SK-N-SH (cell line): Measurements from ENCODE around the gene ZNF573. TPM values are rescaled to one million over a fixed set of nuclear protein-coding genes. Genes with fewer than 3 reads are reported as not detected.

Experiments
- CTCF ChIA-PET: fragments of 300-600, 350-600 bp; formaldehyde crosslinking; extraction: SDS; loops from one replicate; lab custom pipeline; 2021; lab: Yijun Ruan, JAX
- POLR2A ChIA-PET: fragments of 350-600 bp; sonication (Branson Sonifier 250); formaldehyde crosslinking; extraction: SDS; loops from one replicate; lab custom pipeline; 2020; ENCODE audit warnings: antibody characterized with exemption, inconsistent platforms; lab: Yijun Ruan, JAX
- DNase-seq: peaks from one replicate; pipeline ENCODE4 v3.0.0; 2012
- H2AFZ ChIP-seq: fragments of 200-600 bp; sonication (generic); 2 replicates; pipeline ENCODE4 v1.8.1; 2016; ENCODE audit warnings: antibody characterized with exemption, mild to moderate bottlenecking, low read depth
- H3F3A ChIP-seq: fragments of 200-600 bp; sonication (generic); replicated peaks from 2 replicates; pipeline ENCODE3; 2016; ENCODE audit warnings: antibody characterized with exemption, mild to moderate bottlenecking; ENCODE audit not compliant: insufficient read depth
- H3K27ac ChIP-seq, 2 experiments: fragments of 200-500 bp in 1 of 2; fragments of 200-600 bp in 1 of 2; sonication (Bioruptor generic) in 1 of 2; sonication (generic), shearing (Covaris generic) in 1 of 2; 2 replicates each; pipeline versions ENCODE4 v1.5.1 to v1.6.1; 2014 to 2016; ENCODE audit warnings: low read depth in 2 of 2, inconsistent platforms in 1 of 2, low read length in 1 of 2, mild to moderate bottlenecking in 1 of 2, mixed read lengths in 1 of 2
- H3K27me3 ChIP-seq: fragments of 200-600 bp; sonication (generic), shearing (Covaris generic); 2 replicates; pipeline ENCODE4 v1.6.1; 2016; ENCODE audit warnings: mixed run types; ENCODE audit not compliant: insufficient read depth
- H3K36me3 ChIP-seq, 2 experiments: fragments of 200-500 bp in 1 of 2; fragments of 200-600 bp in 1 of 2; sonication (Bioruptor generic) in 1 of 2; sonication (generic) in 1 of 2; replicated peaks in 1 of 2; 2 replicates each; pipeline versions ENCODE3 to v1.5.1; 2014 to 2016; ENCODE audit warnings: low read length in 1 of 2, mild to moderate bottlenecking in 1 of 2; ENCODE audit not compliant: insufficient read depth in 2 of 2, control insufficient read depth in 1 of 2
- H3K4me1 ChIP-seq, 2 experiments: fragments of 200-500 bp in 1 of 2; fragments of 200-600 bp in 1 of 2; sonication (Bioruptor generic) in 1 of 2; sonication (generic), shearing (Covaris generic) in 1 of 2; 2 replicates each; pipeline versions ENCODE4 v1.5.1 to v1.6.1; 2014 to 2016; ENCODE audit warnings: low read depth in 1 of 2, low read length in 1 of 2, mixed run types in 1 of 2; ENCODE audit not compliant: insufficient read depth in 2 of 2, control insufficient read depth in 1 of 2
- H3K4me2 ChIP-seq: fragments of 200-600 bp; sonication (generic), shearing (Covaris generic); 2 replicates; pipeline ENCODE4 v1.6.1; 2017; ENCODE audit warnings: mixed run types
- H3K4me3 ChIP-seq, 2 experiments: fragments of 200-500 bp in 1 of 2; fragments of 200-600 bp in 1 of 2; sonication (Bioruptor generic) in 1 of 2; sonication (generic), shearing (Covaris generic) in 1 of 2; 2 replicates each; pipeline versions ENCODE4 v1.5.1 to v1.8.1; 2014 to 2016; ENCODE audit warnings: low read depth in 2 of 2, inconsistent platforms in 1 of 2, low read length in 1 of 2, mild to moderate bottlenecking in 1 of 2, mixed read lengths in 1 of 2, moderate library complexity in 1 of 2
- H3K79me2 ChIP-seq: fragments of 200-600 bp; sonication (generic); 2 replicates; pipeline ENCODE4 v1.8.1; 2017; ENCODE audit warnings: mild to moderate bottlenecking; ENCODE audit not compliant: insufficient read depth
- H3K9ac ChIP-seq: fragments of 200-600 bp; sonication (generic); 2 replicates; pipeline ENCODE4 v1.6.1; 2017; ENCODE audit warnings: mixed run types
- H3K9me2 ChIP-seq: fragments of 200-600 bp; sonication (generic); 2 replicates; pipeline ENCODE4 v1.6.1; 2017; ENCODE audit warnings: mixed run types
- H3K9me3 ChIP-seq: fragments of 200-600 bp; sonication (generic); 2 replicates; pipeline ENCODE4 v1.6.1; 2017; ENCODE audit warnings: mixed run types, mild to moderate bottlenecking, moderate library complexity
- H4K20me1 ChIP-seq: fragments of 200-600 bp; sonication (generic); 2 replicates; pipeline ENCODE4 v1.6.1; 2017; ENCODE audit warnings: mild to moderate bottlenecking, mixed run types; ENCODE audit not compliant: insufficient read depth
- CHD2 ChIP-seq: fragments of 150-350 bp; IDR thresholded peaks from 2 replicates; pipeline ENCODE4 v1.6.1; 2018; ENCODE audit warnings: low read length; ENCODE audit not compliant: partially characterized antibody
- CTCF ChIP-seq: fragments of 200-600 bp; sonication (generic); IDR thresholded peaks from 2 replicates; pipeline ENCODE4 v1.6.1; 2017; ENCODE audit warnings: antibody characterized with exemption, mild to moderate bottlenecking, moderate library complexity
- ELF1 ChIP-seq: IDR thresholded peaks from 2 replicates; pipeline ENCODE4 v1.4.0; 2012
- EP300 ChIP-seq, 2 experiments: IDR thresholded peaks; 2 replicates each; pipeline versions ENCODE4 v1.4.0 to v1.6.1; 2012; ENCODE audit warnings: borderline replicate concordance in 1 of 2, low read depth in 1 of 2, low read length in 1 of 2
- EZH2phosphoT487 ChIP-seq: fragments of 200-600 bp; sonication (generic); IDR thresholded peaks from 2 replicates; pipeline ENCODE4 v1.6.1; 2017; ENCODE audit warnings: low read depth, mixed run types, mild to moderate bottlenecking, antibody characterized with exemption, moderate library complexity, borderline replicate concordance
- FOSL2 ChIP-seq: IDR thresholded peaks from 2 replicates; pipeline ENCODE4 v1.4.0; 2012; ENCODE audit warnings: low read depth, mild to moderate bottlenecking, moderate library complexity, borderline replicate concordance
- FOXM1 ChIP-seq: IDR thresholded peaks from 2 replicates; pipeline ENCODE4 v1.4.0; 2012; ENCODE audit warnings: low read depth, mild to moderate bottlenecking
- GABPA ChIP-seq: IDR thresholded peaks from 2 replicates; pipeline ENCODE4 v1.4.0; 2012; ENCODE audit warnings: low read depth, mild to moderate bottlenecking
- GATA2 ChIP-seq: sonication (generic); formaldehyde crosslinking; IDR thresholded peaks from 2 replicates; pipeline ENCODE4 v1.5.0; 2020; ENCODE audit warnings: mild to moderate bottlenecking, missing genetic modification reagents
- IRF3 ChIP-seq: fragments of 150-350 bp; IDR thresholded peaks from 2 replicates; pipeline ENCODE4 v1.6.1; 2016; ENCODE audit warnings: mild to moderate bottlenecking, low read depth, low read length
- MEF2A ChIP-seq: IDR thresholded peaks from 2 replicates; pipeline ENCODE4 v1.4.0; 2012; ENCODE audit warnings: low read depth, borderline replicate concordance
- MXI1 ChIP-seq: IDR thresholded peaks from 2 replicates; pipeline ENCODE4 v1.6.1; 2012; ENCODE audit warnings: mild to moderate bottlenecking, low read depth, low read length, improper control_type of control experiment
- POLR2AphosphoS5 ChIP-seq: IDR thresholded peaks from 2 replicates; pipeline ENCODE4 v1.6.1; 2012; ENCODE audit warnings: low read depth, low read length
- RCOR1 ChIP-seq: fragments of 150-350 bp; IDR thresholded peaks from 2 replicates; pipeline ENCODE4 v1.6.1; 2017; ENCODE audit warnings: antibody characterized with exemption, low read length
- SMC3 ChIP-seq: IDR thresholded peaks from 2 replicates; pipeline ENCODE4 v1.6.1; 2012; ENCODE audit warnings: low read depth, low read length, improper control_type of control experiment
- TAF1 ChIP-seq: IDR thresholded peaks from 2 replicates; pipeline ENCODE4 v1.6.1; 2012; ENCODE audit warnings: low read depth, mild to moderate bottlenecking, low read length, moderate library complexity, borderline replicate concordance
- TCF12 ChIP-seq: IDR thresholded peaks from 2 replicates; pipeline ENCODE4 v1.4.0; 2012
- USF1 ChIP-seq: IDR thresholded peaks from 2 replicates; pipeline ENCODE4 v1.4.0; 2012; ENCODE audit warnings: low read depth, borderline replicate concordance
- USF2 ChIP-seq: fragments of 150-350 bp; IDR thresholded peaks from 2 replicates; pipeline ENCODE4 v1.6.1; 2017; ENCODE audit warnings: antibody characterized with exemption, low read length, low read depth, borderline replicate concordance
- ZBTB33 ChIP-seq: IDR thresholded peaks from 2 replicates; pipeline ENCODE4 v1.4.0; 2012; ENCODE audit warnings: low read depth, borderline replicate concordance
- WGBS: methylation state at CpG from one replicate; pipeline ENCODE4 v1.1.6; 2017; ENCODE audit warnings: low lambda C conversion rate; 5-methylcytosine and 5-hydroxymethylcytosine counted together
- polyA plus RNA-seq, 3 experiments: library from polyadenylated mRNA; depleted of rRNA; stranded (reverse); fragments of >200 nt; gene quantifications; 2 replicates each; pipeline ENCODE4 v1.2.3, GENCODE V29; 2012

Gene ZNF573
- polyA plus RNA-seq, 1 of the 3 experiments (the other 2 are of a cell fraction), result 1.3 TPM

- H3K9me2 ChIP-seq, result 0 out of 2 replicates have a peak, but pooled peaks cover 3% of the 10 kb centered on the region
- H3K4me2 ChIP-seq, result peak overlapping the region; percentile 96
- no peaks in the 10 kb centered on the region for H3K27me3 ChIP-seq
- no peaks in the 10 kb centered on the region for H3K9me3 ChIP-seq
- ChIA-PET CTCF (no interaction called here), POLR2A (no interaction called here)
- no peak overlapping the region; the same call in 1 of the 2 replicates for H2AFZ ChIP-seq
- H3F3A ChIP-seq, result peaks cover 8% of the 10 kb centered on the region
- peaks cover 3 to 13% of the 10 kb centered on the region in 2 experiments for H3K36me3 ChIP-seq
- peak overlapping the region; percentile 82 for H3K9ac ChIP-seq
- TF ChIP-seq USF1 (no peak), ELF1 (no peak), IRF3 (no peak), FOXM1 (no peak), CHD2 (no peak), GATA2 (CRISPR knock-in tag) (no peak), EZH2phosphoT487 (no peak), CTCF (no peak), TCF12 (no peak), TAF1 (no peak), USF2 (no peak), MXI1 (no peak), RCOR1 (no peak), ZBTB33 (no peak), GABPA (no peak), FOSL2 (no peak), MEF2A (no peak), POLR2AphosphoS5 (no peak), EP300 (IDR thresholded peaks at IDR 0.05; ENCODE audit: borderline replicate concordance in 1 of 2, low read depth in 1 of 2, low read length in 1 of 2) (no peak), SMC3 (no peak)
- H4K20me1 ChIP-seq, result no peaks in the 10 kb centered on the region
- H3K27ac ChIP-seq, result no peak overlapping the region
- peak overlapping the region; percentile 91 to 98 for H3K4me3 ChIP-seq
- peaks cover 7% of the 10 kb centered on the region in 2 experiments; a peak in 2 of 4 replicates for H3K4me1 ChIP-seq
- 85% methylated on average over 10 of the region's 10 CpGs for WGBS
- DNase-seq, result peak; percentile 13
- peaks cover 18% of the 10 kb centered on the region for H3K79me2 ChIP-seq
Measured at GRCh38 chr19:37718304-37718703, 61.1 kb downstream of the ZNF573 start.
